Upper lobe of right lung (tissue), 1 donor: ENCODE data around the gene NDUFS6. TPM values are rescaled to one million over a fixed set of nuclear protein-coding genes. Genes with fewer than 3 reads are reported as not detected.

Experiments
- ATAC-seq: fragments of 200-7000 bp; cut with Tn5 transposase; one replicate; pipeline ENCODE4 v1.9.1; 2020; ENCODE audit warnings: mild to moderate bottlenecking, moderate library complexity
- DNase-seq: peaks from one replicate; pipeline ENCODE4 v3.0.0-alpha.2; 2020
- H3K27ac ChIP-seq: fragments of 200-600 bp; one replicate; pipeline ENCODE4 v1.8.0; 2022
- H3K27me3 ChIP-seq: fragments of 200-600 bp; one replicate; pipeline ENCODE4 v1.8.0; 2022; ENCODE audit warnings: mild to moderate bottlenecking
- H3K36me3 ChIP-seq: fragments of 200-600 bp; one replicate; pipeline ENCODE4 v1.8.0; 2022
- H3K4me1 ChIP-seq: fragments of 200-600 bp; one replicate; pipeline ENCODE4 v1.8.0; 2022
- H3K4me3 ChIP-seq: fragments of 200-600 bp; one replicate; pipeline ENCODE4 v1.8.0; 2022; ENCODE audit warnings: mild to moderate bottlenecking
- H3K9me3 ChIP-seq: fragments of 200-600 bp; one replicate; pipeline ENCODE4 v1.8.0; 2022
- CTCF ChIP-seq: fragments of 200-600 bp; IDR thresholded peaks from one replicate; pipeline ENCODE4 v1.8.0; 2022; ENCODE audit warnings: antibody characterized with exemption
- intact Hi-C: fragments of 100-400 bp; cut with DNase I; formaldehyde crosslinking; loops from one replicate; pipeline ENCODE4 v1.11.0; 2022
- total RNA-seq: library from RNA; stranded (reverse); fragmentation: NEBNext Ultra II Directional; extraction: Animal tissue kit (Norgen Biotek cat#: 25700); gene quantifications from one replicate; pipeline ENCODE4 v1.2.1, GENCODE V29; 2021
- donor health status: DM: no; HTN: yes; CAD: no; lungs with severe emphysema.

NDUFS6 gene
- total RNA-seq, 1 donor from 2014 or later = 23.5 TPM

GRCh38 chr5:1856596-1857255 lies 55.5 kb downstream of the NDUFS6 start:
- H3K4me3 ChIP-seq = no peak overlapping the region
- DNase-seq (no peak), ATAC-seq (peak; percentile 15)
- intact Hi-C loops = no loop called here
- H3K36me3 ChIP-seq = no peaks in the 10 kb centered on the region
- H3K9me3 ChIP-seq = no peaks in the 10 kb centered on the region
- TF ChIP-seq CTCF = no peak
- H3K4me1 ChIP-seq = no peaks in the 10 kb centered on the region
- H3K27ac ChIP-seq = no peak overlapping the region
- H3K27me3 ChIP-seq = peaks cover 44% of the 10 kb centered on the region

- H3K27ac ChIP-seq = no peak overlapping the region
- no peaks in the 10 kb centered on the region for H3K9me3 ChIP-seq
- H3K4me1 ChIP-seq = no peaks in the 10 kb centered on the region
- DNase-seq (no peak), ATAC-seq (no peak)
- intact Hi-C loops = no loop called here
- no peak overlapping the region for H3K4me3 ChIP-seq
- no peaks in the 10 kb centered on the region for H3K36me3 ChIP-seq
- H3K27me3 ChIP-seq = peaks cover 39% of the 10 kb centered on the region
- no peak for TF ChIP-seq CTCF
Observed at GRCh38 chr5:1857256-1857600, 56.0 kb downstream of the NDUFS6 start.

DNA sequence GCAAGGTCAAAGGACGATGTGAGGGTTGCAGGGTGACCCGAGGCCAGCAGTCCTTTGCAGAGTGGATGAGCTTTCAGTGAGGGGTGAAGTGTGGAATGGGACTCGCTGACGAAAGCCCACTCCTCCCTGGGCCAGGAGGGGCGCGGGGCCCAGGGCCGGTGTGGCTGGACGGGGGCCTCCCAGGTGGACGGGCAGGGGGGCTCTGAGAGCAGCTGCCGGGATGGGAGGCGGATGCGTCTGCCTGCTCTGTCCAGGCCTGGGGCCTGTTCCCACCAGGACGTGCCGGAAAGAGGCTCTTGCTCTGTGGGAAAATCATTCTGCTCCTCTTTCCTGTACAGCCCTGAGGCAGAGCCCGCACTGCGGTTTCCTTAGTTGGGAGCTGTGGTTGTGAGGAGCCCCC lies 57.2 kb downstream of the NDUFS6 start:
- Histone ChIP-seq H3K4me1 (no peaks in the 10 kb centered on the region), H3K27me3 (peaks cover 44% of the 10 kb centered on the region), H3K4me3 (no peak overlapping the region), H3K27ac (no peak overlapping the region), H3K36me3 (no peaks in the 10 kb centered on the region), H3K9me3 (no peaks in the 10 kb centered on the region)
- intact Hi-C loops = no loop called here
- no peak for TF ChIP-seq CTCF
- ATAC-seq = no peak
- DNase-seq = no peak

DNA sequence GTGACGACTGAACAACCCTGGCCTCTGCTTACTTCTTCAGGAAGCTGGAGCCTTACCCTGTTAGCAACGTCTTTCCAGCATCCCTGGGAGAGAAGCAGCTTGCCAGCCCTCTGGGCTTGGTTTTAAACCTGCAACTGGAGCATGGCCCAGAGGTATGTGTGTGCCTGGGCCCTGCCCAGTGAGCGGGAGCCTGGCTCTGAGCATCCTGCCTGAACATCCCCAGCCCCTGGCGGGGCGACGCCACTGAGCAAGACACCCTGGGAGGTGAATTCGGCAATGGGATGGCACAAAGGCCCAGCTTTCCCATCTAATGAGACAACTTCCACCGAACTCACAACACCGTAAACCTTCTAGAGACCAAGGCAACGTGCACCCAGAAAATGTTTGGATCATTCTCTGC lies 57.9 kb downstream of the NDUFS6 start:
- no peak overlapping the region for H3K4me3 ChIP-seq
- H3K9me3 ChIP-seq = no peaks in the 10 kb centered on the region
- no peak for TF ChIP-seq CTCF
- DNase-seq (no peak), ATAC-seq (no peak)
- intact Hi-C loops = no loop called here
- no peaks in the 10 kb centered on the region for H3K36me3 ChIP-seq
- peaks cover 44% of the 10 kb centered on the region for H3K27me3 ChIP-seq
- H3K27ac ChIP-seq = no peak overlapping the region
- no peaks in the 10 kb centered on the region for H3K4me1 ChIP-seq

- TF ChIP-seq CTCF = no peak
- H3K4me1 ChIP-seq = no peaks in the 10 kb centered on the region
- H3K9me3 ChIP-seq = no peaks in the 10 kb centered on the region
- no peak overlapping the region for H3K4me3 ChIP-seq
- intact Hi-C loops = no loop called here
- DNase-seq (no peak), ATAC-seq (no peak)
- H3K27me3 ChIP-seq = peaks cover 46% of the 10 kb centered on the region
- H3K36me3 ChIP-seq = no peaks in the 10 kb centered on the region
- H3K27ac ChIP-seq = no peak overlapping the region
Observed at GRCh38 chr5:1860021-1860610, 58.9 kb downstream of the NDUFS6 start.
